HG03135 (cell line): ENCODE measurements around the gene SLC16A10.
A peak's percentile ranks its signal among the peaks of the same experiment; 100 is the strongest.
"Not testable (repeated sequence)": the region's sequence is repeated elsewhere in the genome, so short reads cannot be mapped to it uniquely, and the experiment has no call there.

Experiments used
- ATAC-seq: cut with Tn5 transposase; IDR thresholded peaks from one replicate; pipeline ENCODE4 v1.9.1; 2021; ENCODE audit warnings: mild to moderate bottlenecking, moderate library complexity; ENCODE audit not compliant: unreplicated experiment

Gene SLC16A10

DNA sequence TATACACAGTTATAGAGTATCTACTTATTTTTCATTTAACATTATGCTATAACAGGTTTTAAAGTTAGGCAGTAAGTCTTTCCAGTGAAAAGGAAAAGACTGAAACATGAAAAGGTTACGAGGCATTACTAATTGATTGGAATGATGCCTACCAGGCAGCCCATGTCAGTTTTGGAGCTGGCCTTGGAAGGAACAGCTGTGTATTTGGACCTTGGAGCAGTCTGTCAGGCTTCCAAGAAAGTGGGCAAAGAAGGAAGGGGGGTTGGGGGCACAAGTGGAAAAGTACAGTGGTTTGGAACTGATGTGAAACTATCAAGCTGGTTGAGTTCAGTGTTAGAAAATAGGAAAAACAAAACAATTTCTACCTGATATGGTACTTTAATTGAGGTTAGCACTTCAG lies 41.7 kb downstream of the SLC16A10 start:
- ATAC-seq, result no peak

DNA sequence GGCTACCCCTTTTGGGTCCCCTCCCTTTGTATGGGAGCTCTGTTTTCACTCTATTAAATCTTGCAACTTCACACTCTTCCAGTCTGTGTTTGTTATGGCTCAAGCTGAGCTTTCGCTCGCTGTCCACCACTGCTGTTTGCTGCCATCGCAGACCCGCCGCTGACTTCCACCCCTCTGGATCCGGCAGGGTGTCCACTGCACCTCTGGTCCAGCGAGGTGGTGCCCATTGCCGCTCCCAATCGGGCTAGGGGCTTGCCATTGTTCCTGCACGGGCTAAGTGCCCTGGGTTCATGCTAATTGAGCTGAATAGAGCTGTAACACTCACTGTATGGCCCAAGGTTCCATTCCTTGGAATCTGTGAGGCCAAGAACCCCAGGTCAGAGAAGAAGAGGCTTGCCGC lies 43.7 kb downstream of the SLC16A10 start:
- ATAC-seq, result not testable (repeated sequence)

DNA sequence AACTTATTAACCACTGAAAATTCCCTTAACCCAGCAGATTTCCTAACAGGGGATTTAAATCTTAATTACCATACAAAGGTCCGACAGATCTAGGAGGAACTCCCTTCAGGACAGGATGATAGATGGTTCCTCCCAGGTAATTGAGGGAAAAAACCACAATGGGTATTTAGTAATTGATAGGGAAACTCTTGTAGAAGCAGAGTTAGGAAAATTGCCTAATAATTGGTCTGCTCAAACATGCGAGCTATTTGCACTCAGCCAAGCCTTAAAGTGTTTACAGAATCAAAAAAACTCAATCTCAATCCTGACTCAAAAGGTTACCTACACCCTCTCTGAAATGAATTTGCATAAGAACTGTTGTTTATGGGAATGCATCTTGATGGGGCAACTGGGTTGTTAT lies 45.4 kb downstream of the SLC16A10 start:
- ATAC-seq, result not testable (repeated sequence)

DNA sequence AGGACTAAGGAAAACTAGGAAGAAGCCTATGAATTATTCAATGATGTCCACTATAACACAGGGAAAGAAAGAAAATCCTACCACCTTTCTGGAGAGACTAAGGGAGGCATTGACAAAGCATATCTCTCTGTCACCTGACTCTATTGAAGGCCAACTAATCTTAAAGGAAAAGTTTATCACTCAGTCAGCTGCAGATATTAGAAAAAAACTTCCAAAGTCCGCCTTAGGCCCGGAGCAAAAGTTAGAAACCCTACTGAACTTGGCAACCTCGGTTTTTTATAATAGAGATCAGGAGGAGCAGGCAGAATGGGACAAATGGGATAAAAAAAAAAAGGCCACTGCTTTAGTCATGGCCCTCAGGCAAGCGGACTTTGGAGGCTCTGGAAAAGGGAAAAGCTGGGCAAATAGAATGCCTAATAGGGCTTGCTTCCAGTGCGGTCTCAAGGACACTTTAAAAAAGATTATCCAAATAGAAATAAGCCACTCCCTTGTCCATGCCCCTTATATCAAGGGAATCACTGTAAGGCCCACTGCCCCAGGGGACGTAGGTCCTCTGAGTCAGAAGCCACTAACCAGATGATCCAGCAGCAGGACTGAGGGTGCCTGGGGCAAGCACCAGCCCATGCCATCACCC lies 47.0 kb downstream of the SLC16A10 start:
- not testable (repeated sequence) for ATAC-seq

DNA sequence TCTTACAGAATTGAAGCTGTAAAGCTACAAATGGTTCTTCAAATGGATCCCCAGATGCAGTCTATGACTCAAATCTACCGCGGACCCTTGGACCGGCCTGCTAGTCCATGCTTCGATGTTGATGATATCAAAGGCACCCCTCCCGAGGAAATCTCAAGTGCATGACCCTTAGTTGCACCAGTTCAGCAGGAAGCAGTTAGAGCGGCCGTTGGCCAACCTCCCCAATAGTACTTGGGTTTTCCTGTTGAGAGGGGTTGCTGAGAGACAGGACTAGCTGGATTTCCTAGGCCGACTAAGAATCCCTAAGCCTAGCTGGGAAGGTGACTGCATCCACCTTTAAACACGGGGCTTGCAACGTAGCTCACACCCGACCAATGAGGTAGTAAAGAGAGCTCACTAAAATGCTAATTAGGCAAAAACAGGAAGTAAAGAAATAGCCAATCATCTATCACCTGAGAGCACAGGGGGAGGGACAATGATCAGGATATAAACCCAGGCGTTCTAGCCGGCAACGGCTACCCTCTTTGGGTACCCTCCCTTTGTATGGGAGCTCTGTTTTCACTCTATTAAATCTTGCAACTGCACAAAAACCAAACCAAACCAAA lies 50.3 kb downstream of the SLC16A10 start:
- not testable (repeated sequence) for ATAC-seq

DNA sequence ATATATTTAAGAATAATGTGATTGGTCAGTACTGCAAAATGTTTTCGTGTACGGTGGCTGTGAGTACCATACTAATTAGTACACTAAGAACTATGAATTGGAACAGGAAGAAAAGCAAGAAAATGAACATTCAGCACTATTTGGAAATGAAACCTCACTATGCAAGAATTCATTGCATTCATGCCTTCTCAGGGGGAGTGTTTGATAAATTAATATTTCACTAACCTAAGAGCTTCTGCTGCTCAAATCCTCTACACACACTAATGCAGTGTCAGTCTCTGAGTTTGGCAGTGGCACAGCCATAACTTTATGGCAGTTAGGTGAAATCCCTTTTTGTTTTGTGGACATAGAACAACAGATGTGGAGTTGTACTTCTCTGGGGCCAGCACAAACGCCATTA lies 60.1 kb downstream of the SLC16A10 start:
- no peak for ATAC-seq

DNA sequence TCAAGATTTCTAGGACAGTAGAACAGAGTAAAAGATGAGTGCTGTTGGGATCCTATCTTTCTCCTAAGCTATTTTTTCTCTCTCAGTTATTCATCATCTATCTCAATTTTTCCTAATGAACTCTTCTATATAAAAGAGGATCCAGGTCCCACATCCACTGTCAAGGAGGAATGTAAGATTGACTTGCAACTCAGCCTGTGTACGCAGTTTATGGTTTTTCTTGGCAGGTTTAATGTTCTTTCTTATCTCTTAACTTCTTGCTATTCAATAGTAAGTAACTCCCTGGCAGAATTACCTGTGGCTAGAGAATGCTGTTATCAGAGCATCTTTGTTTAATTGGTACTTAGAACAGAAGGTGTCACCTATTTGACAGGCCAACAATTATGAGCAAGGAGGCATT lies 60.8 kb downstream of the SLC16A10 start:
- ATAC-seq, result no peak

DNA sequence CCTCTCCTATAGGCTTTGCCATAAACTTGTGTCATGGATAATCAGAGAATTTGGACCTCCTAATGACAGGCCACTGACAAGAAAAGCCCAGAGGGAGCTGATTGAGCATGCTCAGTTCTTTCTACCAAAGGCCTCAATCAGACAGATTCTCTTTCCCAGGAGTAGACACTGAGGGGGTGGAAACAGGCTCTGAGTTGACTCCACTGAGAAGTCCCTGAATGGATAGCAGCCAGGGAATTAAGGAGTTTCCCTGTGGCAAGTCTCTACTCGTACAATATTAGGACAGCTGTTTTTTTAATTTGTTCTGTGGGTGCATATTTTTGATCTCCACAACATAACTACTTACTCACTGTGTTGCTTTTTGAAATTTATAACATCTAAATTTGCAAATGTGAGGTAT lies 63.3 kb downstream of the SLC16A10 start:
- no peak for ATAC-seq

DNA sequence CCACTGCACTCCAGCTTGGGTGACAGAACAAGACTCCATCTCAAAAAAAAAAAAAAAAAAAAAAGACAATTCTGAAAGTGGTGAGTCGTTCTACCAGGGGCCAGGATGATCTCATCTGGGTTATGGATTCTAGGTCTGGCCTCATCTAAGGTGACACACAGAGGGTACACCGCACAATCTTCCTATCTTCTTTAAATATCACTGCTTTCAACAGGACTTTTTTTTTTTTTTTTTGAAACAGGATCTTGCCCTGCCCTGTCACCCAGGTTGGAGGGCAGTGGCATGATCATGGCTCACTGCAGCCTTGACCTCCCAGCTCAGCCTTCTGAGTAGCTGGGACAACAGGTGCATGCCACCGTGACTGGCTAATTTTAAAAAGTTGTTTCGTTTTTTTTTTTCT lies 67.7 kb downstream of the SLC16A10 start:
- no peak for ATAC-seq

DNA sequence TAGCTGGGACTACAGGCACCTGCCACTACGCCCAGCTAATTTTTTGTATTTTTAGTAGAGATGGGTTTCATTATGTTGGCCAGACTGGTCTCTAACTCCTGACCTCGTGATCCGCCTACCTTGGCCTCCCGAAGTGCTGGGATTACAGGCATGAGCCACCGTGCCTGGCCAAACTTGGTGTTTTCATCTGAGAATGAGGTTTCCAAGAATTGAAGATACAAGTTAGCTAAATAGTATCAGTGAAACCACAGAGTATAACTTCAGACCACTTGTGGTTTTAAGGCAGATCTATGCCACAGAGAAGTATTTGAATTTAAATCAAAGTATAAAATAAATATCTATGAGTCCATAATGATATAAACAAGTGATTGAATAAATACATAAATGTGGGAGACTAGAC lies 70.1 kb downstream of the SLC16A10 start:
- no peak for ATAC-seq

DNA sequence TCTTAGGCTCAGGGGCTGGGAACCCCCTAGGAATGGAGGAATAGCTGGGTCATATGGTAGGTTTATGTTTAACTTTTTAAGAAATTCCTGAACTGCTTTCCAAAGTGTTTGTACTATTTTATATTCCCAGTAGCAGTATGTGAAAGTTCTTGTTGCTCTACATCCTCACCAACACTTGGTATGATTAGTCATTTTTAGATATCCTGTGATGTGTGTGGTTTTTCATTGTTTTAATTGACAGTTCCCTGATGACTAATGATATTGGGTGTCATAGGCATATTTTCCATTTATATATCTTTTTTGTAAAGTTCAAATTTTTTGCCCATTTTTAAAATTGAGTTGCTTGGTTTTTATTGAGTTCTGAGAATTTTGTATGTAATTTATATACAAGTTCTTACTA lies 72.3 kb downstream of the SLC16A10 start:
- ATAC-seq, result no peak

DNA sequence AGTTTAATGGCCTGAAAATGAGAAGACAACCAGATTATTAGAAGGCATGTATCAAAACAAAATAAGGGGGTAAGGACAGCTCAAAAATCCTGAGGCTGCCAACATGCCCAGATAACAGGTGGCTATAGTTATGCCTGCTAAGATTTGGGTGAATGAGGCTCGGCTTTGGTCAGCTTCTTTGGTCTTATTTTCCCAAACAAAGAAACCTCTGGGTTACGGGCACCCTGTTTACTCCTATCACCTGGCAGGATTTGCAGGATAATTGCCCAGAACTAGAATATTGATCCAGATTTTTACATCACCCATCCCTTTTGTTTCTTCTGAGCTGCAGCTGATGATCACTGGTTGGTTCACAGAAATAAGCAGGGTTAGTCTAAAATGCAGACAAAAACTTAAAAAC lies 74.3 kb downstream of the SLC16A10 start:
- no peak for ATAC-seq

DNA sequence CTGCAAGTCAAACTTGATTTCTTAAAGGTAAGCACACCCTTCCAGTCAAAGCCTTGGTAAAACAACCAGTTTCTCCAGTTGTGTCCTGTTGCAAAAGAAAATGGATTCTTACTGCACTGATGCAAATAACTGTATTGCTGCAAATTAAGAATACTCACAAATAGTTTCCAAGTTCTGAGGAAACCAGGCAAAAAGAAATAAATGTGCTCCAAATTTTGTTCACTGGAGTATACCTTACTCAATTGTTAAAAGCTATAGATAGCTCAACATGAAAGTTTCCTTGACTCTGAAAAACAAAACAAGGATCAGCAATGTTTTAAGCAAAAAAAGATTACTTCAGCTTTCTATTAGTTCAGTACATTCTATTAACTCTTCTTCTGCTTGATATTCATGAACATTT lies 75.2 kb downstream of the SLC16A10 start:
- no peak for ATAC-seq

DNA sequence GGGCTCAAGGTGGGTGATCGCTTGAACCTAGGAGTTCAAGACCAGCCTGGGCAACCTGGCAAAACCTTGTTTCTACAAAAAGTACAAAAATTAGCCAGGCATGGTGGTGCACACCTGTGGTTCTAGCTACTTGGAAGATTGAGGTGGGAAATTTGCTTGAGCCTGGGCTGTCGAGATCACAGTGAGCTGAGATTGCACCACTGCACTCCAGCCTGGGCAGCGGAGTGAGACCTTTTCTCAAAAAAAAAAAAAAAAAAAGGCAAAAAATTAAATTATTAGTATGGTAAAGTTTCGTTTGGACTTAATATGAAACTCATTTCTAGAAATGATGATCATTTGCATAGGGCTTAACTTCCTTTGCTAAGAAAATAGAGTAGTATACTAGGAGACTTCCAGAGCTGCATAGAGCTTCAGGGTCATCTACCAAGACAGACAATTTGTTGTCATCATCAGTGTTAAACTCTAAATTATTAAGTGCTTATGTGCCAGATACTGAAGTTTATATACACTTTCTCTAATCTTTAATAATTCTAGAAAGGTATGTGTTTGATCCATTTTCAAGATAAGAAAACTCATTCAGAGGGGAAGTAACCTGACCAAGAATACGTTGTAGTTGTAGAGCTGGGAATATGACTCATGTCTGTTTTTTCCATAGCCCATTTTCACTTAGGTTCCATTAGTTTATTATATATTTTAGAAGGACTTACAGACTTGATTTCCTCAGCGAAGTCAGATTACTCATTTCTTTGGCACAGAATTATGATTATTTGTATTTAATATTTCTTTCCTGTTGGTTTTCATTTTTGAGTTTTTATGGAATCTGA lies 84.5 kb downstream of the SLC16A10 start:
- peak; percentile 80 for ATAC-seq

DNA sequence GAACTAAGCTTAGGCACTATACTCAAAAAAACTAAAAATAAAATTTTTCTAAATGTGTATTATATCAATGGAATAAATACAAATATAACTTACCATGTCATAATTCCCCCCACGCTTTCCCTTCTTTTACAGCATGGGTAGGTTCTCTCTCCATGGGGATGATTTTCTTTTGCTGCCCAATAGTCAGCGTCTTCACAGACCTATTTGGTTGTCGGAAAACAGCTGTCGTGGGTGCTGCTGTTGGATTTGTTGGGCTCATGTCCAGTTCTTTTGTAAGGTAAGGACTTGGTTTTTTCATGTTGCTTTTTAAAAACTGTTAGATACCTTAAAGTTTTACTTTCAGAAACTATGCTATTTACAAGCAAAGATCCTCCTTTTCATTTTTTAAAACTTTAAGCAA lies 85.3 kb downstream of the SLC16A10 start:
- ATAC-seq, result no peak

DNA sequence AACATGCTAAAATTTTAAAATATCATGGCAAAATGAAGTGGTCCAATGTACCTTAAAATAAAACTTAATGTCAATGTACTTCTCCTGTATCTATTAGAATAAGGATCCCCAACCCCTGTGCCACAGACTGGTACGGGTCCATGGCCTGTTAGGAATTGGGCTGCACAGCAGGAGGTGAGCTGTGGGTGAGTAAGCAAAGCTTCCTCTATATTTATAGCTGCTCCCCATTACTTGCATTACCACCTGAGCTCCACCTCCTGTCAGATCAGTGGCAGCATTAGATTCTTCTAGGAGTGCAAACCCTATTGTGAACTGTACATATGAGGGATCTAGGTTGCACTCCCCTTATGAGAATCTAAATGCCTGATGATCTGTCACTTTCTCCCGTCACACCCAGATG lies 86.0 kb downstream of the SLC16A10 start:
- ATAC-seq, result no peak

DNA sequence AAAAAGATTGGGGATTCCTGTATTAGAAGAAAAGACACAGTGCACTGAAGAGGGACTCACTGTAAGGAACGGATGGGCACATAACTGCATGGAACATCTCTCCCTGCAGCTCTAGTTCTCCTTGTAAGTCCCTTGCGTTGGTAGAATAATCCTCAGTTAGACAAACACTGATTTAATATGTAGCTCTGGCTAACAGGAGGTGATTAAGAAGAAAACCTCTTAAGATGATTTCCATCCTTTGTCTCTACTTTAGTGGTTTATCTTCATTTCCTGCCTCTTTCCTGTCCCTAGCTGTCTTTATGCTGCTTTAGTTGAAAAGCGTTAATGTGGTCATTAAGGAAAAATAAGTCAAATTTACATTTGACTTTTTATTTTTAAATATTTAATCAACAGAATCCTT lies 86.6 kb downstream of the SLC16A10 start:
- ATAC-seq, result no peak

DNA sequence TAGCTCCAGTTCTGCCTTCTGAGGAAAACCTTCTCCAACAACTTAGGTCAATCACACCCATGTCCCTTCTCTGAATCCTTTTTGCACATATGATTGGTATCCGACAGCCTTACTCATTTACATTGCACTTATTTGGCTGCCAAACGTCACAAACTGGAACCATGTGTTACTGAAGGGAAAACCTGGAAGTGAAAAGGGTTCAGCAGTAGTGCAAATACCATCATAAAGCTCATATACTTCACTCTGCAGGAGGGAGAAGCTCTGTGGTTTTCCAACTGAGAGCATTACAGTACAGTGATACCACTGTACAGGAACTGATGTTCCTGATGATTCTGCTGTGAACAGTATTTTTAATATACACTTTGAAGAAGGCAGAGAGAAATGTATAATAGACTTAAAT lies 87.8 kb downstream of the SLC16A10 start:
- ATAC-seq, result no peak

DNA sequence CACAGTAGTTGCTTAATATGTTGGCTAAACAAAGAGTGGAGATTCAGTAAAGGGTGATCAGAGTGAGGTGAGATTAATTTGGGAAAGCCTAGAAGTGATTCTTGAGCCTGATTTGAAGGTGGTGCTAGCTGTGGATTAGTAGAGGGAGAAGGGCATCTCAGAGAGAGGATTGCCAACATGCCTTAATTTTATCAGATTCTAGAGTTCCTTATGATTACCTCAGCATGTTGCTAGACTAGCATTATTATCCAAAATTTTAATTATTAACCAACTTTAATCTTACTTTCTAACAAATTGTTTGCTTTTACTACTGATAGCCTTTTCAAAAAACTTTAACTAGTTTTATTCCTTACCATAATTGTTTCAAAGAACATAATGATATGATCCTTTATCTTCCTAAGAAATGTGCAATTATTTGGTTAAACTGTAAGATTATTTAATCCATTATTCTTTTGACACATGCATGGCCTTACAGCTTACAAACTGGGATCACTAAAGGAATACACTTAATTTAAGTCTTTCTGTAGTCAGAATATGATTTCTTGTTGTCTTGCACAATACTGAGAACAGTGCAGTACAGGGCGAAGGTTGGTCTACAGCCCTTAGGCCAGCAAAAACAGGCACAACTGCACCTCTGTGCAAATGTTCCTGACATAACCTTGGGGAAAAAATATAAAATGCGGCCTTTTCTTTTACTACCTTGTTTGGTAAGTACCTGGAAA lies 88.9 kb downstream of the SLC16A10 start:
- no peak for ATAC-seq

DNA sequence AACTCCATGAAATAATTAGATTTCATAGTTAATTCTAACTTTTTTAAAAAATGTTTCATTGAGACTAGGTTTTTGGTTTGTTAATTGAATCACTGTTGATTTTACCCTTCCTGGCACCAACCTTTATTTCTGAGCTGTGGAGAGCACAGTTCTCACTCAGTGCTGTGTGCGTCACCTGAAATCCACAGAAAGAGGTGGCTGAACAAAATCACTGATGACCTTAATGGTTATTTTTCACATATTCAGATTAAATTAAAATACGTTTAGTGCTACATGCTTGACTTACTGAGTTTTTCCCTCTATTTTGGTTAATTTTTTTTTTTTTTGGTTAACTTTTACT lies 89.4 kb downstream of the SLC16A10 start:
- ATAC-seq, result no peak

DNA sequence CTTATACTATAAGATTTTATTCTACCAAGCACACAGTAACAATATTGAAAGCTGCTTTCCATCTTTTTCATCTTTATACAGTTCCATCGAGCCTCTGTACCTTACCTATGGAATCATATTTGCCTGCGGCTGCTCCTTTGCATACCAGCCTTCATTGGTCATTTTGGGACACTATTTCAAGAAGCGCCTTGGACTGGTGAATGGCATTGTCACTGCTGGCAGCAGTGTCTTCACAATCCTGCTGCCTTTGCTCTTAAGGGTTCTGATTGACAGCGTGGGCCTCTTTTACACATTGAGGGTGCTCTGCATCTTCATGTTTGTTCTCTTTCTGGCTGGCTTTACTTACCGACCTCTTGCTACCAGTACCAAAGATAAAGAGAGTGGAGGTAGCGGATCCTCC lies 89.8 kb downstream of the SLC16A10 start:
- no peak for ATAC-seq
